Left cardiac atrium (tissue), 4 donors: ENCODE measurements around the gene LUC7L. TPM values are rescaled to one million over a fixed set of nuclear protein-coding genes. Genes with fewer than 3 reads are reported as not detected.
"Not testable (repeated sequence)": the region's sequence is repeated elsewhere in the genome, so short reads cannot be mapped to it uniquely, and the experiment has no call there.

ENCODE experiments used
- ATAC-seq, 2 donors: fragments of 200-7000 bp; cut with Tn5 transposase; one replicate each; pipeline ENCODE4 v1.9.1; 2020; ENCODE audit warnings: mild to moderate bottlenecking in 2 of 2, moderate library complexity in 2 of 2
- DNase-seq: peaks from one replicate; pipeline ENCODE4 v3.0.0-alpha.2; 2020
- intact Hi-C, 2 donors: fragments of 100-400 bp; cut with DNase I; formaldehyde crosslinking; loops; one replicate each; pipeline versions ENCODE4 v1.14.1 to v1.15.1; 2022 to 2023
- total RNA-seq, 2 donors: library from RNA; stranded (reverse); fragmentation: NEBNext Ultra II Directional; extraction: Animal tissue kit (Norgen Biotek cat#: 25700); gene quantifications; one replicate each; pipeline ENCODE4 v1.2.1, GENCODE V29; 2021
- donor health status: DM: no; HTN: yes; CAD: no.
- donor health status: DM: no; HTN: yes; CAD: no; lungs with severe emphysema.
- donor health status: DM: yes; HTN: yes; CAD: no.
- donor health status: Dilated cardiomyopathy.

Gene LUC7L
- total RNA-seq, 2 donors from 2014 or later, result 28.2 to 32.9 TPM

- ATAC-seq (no peak), DNase-seq (no peak)
- intact Hi-C loops, result no loop called here
Measured at GRCh38 chr16:264440-264951, 35.2 kb upstream of the LUC7L start.

- intact Hi-C loops, result no loop called here
- DNase-seq (no peak), ATAC-seq (no peak)
Measured at GRCh38 chr16:263944-264343, 34.7 kb upstream of the LUC7L start.

GRCh38 chr16:263182-263774 is 34.0 kb upstream of the LUC7L start:
- DNase-seq, result no peak
- intact Hi-C loops, result no loop called here
- no peak for ATAC-seq

GRCh38 chr16:262121-262745 is 33.0 kb upstream of the LUC7L start:
- intact Hi-C loops, result no loop called here
- ATAC-seq, result no peak
- no peak for DNase-seq

- intact Hi-C loops, result no loop called here
- DNase-seq, result no peak
- ATAC-seq, result peak; percentile 17 to 57
Measured at GRCh38 chr16:261031-261691, 31.9 kb upstream of the LUC7L start.

- DNase-seq, result no peak
- intact Hi-C loops, result no loop called here
- no peak for ATAC-seq
Measured at GRCh38 chr16:260326-260725, 31.1 kb upstream of the LUC7L start.

- DNase-seq, result no peak
- no peak for ATAC-seq
- intact Hi-C loops, result no loop called here
Measured at GRCh38 chr16:259814-260253, 30.6 kb upstream of the LUC7L start.

GRCh38 chr16:259226-259625 is 30.0 kb upstream of the LUC7L start:
- ATAC-seq, result no peak
- intact Hi-C loops, result no loop called here
- DNase-seq, result no peak

GRCh38 chr16:258091-258490 is 28.8 kb upstream of the LUC7L start:
- DNase-seq, ATAC-seq, intact Hi-C loops: not testable (repeated sequence)

GRCh38 chr16:255183-255582 is 25.9 kb upstream of the LUC7L start:
- ATAC-seq (no peak), DNase-seq (no peak)
- intact Hi-C loops, result no loop called here

- ATAC-seq, result no peak
- intact Hi-C loops, result no loop called here
- no peak for DNase-seq
Measured at GRCh38 chr16:254461-254860, 25.2 kb upstream of the LUC7L start.

GRCh38 chr16:253833-254232 is 24.6 kb upstream of the LUC7L start:
- DNase-seq (no peak), ATAC-seq (no peak)
- intact Hi-C loops, result no loop called here

GRCh38 chr16:252366-253337 is 23.4 kb upstream of the LUC7L start:
- DNase-seq, result no peak
- intact Hi-C loops, result no loop called here
- ATAC-seq, result peak in 1 of 2 donors; percentile 69

- ATAC-seq, result no peak
- no peak for DNase-seq
- intact Hi-C loops, result loop anchor here in 1 of 2 donors (10.0 kb wide), 1 partner anchor 105 kb away; the partner anchor contains the start of gene AXIN1
Measured at GRCh38 chr16:249431-249830, 20.2 kb upstream of the LUC7L start.

GRCh38 chr16:247027-247426 is 17.8 kb upstream of the LUC7L start:
- ATAC-seq (no peak), DNase-seq (no peak)
- intact Hi-C loops, result loop anchor here in 1 of 2 donors (10.0 kb wide), 1 partner anchor 108 kb away; the partner anchor contains the start of gene AXIN1

- ATAC-seq (no peak), DNase-seq (no peak)
- intact Hi-C loops, result loop anchor here in 1 of 2 donors (10.0 kb wide), 1 partner anchor 110 kb away; the partner anchor contains the start of gene AXIN1
Measured at GRCh38 chr16:245105-245504, 15.9 kb upstream of the LUC7L start.

GRCh38 chr16:243348-243747 is 14.1 kb upstream of the LUC7L start:
- intact Hi-C loops, result loop anchor here in 1 of 2 donors (10.0 kb wide), 1 partner anchor 111 kb away; the partner anchor contains the start of gene AXIN1
- DNase-seq (no peak), ATAC-seq (no peak)

GRCh38 chr16:242281-242680 is 13.0 kb upstream of the LUC7L start:
- no peak for DNase-seq
- intact Hi-C loops, result loop anchor here in 1 of 2 donors (10.0 kb wide), 1 partner anchor 113 kb away; the partner anchor contains the start of gene AXIN1
- ATAC-seq, result no peak

GRCh38 chr16:240559-240958 is 11.3 kb upstream of the LUC7L start:
- ATAC-seq (no peak), DNase-seq (no peak)
- intact Hi-C loops, result loop anchor here in 1 of 2 donors (10.0 kb wide), 1 partner anchor 114 kb away; the partner anchor contains the start of gene AXIN1
